ENCODE data around the gene NEK10.

Gene NEK10

GRCh38 chr3:27220166-27220565 is 149.0 kb downstream of the NEK10 start:
- DNase-seq: no peak

DNA sequence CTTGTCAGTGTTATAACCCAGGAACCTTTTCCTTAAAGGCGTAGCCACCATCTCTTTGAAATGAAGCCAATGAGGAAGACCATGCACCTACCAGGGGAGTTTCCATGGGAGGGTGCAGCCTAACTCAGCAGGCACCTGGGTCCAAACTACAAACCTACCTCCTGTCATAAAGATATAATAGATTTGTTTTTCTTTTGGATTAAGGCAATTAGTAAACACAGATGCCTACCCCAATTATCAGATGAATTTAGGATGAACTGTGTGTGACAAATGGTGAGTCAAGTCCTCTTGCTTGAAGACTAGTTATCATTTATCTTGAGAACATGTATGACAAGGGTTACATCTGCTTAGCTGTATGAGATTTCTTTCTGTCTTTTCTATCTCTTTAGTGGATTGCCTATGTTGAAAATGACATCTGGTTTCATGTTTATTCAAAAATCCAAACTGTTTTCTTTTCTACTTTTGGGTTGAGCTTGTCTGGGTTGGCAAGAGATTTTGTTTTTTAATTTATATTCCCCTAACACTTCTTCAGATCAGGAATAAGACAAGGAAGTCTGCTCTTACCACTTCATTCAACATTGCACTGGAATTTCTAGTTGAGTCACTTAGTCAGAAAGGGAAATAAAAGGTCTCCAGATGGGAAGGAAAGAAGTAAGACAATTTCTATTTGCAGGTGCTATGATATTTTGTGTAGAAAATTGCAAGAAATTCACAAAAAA is 149.9 kb downstream of the NEK10 start:
- DNase-seq: no peak

- DNase-seq: no peak
These were observed 152.1 kb downstream of the NEK10 start for GRCh38 chr3:27216955-27217552.

DNA sequence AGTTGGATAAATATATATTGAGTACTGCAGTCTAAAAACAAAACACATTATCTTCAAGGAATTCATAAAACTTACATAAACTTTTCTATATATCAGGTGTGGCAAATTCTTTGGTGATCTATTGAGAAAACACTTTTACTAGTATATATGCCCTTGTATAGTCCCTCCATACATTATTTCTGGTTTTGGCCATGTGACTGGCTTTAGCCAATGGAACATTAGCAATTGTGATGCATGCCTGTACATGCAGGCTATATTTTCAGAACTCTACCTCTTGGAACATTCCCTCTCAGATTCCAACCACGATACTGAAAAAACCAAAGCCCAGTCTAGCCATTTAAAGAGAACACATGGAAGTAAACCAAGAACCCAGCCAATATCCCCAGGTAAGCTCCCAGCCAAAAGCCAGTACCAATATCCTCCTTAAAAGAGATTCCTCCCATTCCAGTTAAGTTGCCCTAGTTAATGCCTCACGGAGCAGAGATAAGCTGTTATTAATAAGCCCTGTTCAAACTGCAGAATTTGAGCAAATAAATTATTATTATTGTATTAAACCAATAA is 152.8 kb downstream of the NEK10 start:
- no peak for DNase-seq

- DNase-seq: no peak
These were observed 155.7 kb downstream of the NEK10 start for GRCh38 chr3:27213450-27213849.

GRCh38 chr3:27209617-27210264 is 159.4 kb downstream of the NEK10 start:
- no peak for DNase-seq

DNA sequence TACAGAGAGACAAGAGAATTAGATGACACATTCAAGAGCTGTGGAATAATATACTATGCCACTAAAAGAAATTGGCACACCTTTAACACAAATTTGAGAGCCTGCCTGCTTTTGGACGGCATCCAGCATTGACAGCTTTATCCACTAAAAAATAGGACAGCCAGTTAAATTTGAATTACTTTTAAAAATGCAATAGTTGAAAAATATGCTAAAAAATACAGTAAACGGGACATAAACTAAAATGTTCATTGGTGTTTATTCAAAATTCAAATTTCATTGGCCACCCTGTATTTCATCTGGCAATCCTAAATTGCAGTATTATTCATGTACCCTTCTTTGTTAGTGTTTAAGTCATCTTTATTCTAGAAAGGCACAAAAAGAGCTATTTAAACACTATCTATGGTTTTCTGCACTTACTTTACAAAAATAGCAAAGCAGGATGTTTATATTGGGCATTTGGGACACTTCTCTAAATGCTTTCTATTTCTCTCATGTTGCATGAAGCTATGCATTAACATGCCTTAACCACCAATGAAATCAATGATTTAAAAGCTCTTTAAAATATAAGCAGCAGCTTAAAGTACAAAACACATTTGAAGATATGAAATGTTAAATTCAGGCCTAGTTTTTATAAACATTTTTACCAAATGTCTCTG is 160.1 kb downstream of the NEK10 start:
- DNase-seq: no peak

- DNase-seq: no peak
These were observed 166.2 kb downstream of the NEK10 start for GRCh38 chr3:27202959-27203358.

- no peak for DNase-seq
These were observed 167.7 kb downstream of the NEK10 start for GRCh38 chr3:27201492-27201891.

- DNase-seq: no peak
These were observed 168.3 kb downstream of the NEK10 start for GRCh38 chr3:27200721-27201489.

GRCh38 chr3:27194861-27195483 is 174.2 kb downstream of the NEK10 start:
- DNase-seq: no peak

GRCh38 chr3:27193056-27193455 is 176.1 kb downstream of the NEK10 start:
- DNase-seq: no peak

DNA sequence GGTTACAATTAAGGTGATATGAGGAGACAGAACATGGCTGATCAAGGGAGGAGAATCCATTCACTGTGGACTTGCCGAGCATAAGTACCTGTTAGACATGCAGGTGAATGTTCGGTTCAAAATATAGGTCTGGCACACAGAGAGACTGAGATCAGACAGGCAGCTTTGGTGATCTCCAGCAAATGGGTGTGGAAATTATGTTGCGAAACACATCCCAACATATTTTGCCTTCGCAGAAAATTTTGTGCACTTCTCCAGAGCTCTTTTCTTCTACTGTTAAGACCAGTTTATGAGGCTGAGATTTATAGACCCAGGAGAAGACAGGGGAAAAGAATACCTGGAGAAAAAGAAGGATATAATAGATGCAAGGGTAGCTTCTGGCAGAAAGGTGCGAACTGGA is 183.2 kb downstream of the NEK10 start:
- DNase-seq: no peak

- DNase-seq: no peak
These were observed 183.8 kb downstream of the NEK10 start for GRCh38 chr3:27185231-27185989.

- DNase-seq: no peak
These were observed 184.9 kb downstream of the NEK10 start for GRCh38 chr3:27184261-27184660.

DNA sequence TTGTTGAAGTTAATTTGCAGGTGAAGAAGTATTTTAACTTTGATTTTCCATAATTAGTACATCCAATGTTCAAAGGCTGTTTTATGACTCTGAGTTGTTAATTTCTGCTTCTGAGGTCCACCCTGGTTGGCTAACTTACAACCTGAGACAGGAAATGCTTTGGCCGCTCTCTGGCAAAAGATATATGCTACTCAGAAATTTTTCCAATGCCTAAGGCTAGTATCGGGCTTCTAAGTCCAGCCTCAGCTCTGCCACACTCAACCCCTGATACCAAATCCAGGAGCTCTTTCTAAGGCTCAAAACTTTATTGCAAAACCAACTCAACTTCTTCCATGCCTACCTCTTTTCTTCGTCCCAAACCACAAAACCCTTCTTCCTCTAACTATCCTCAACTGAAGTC is 192.9 kb downstream of the NEK10 start:
- DNase-seq: no peak

- DNase-seq: no peak
These were observed 194.7 kb downstream of the NEK10 start for GRCh38 chr3:27174530-27174929.

DNA sequence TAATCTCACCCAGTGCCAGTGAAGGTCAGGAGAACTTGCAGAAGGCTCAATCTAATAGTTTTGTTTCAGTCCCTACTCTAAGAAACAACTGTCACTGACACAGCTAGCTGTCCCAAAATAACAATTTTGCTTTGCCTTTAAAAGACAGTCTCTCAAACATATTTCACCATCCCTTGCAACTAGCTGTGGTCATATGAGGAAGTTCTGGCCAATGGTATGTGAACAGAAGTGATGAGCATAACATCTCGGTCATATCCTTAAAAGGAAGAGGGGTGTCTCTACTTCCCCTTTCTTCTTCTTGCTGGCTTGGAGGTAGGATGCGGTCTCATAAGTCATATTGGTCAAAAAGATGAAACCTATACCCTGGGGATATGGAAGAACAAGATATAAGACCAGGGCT is 198.1 kb downstream of the NEK10 start:
- DNase-seq: no peak

GRCh38 chr3:27166888-27167287 is 202.3 kb downstream of the NEK10 start:
- no peak for DNase-seq

- DNase-seq: no peak
These were observed 203.9 kb downstream of the NEK10 start for GRCh38 chr3:27165321-27165721.

GRCh38 chr3:27160779-27161287 is 208.3 kb downstream of the NEK10 start:
- no peak for DNase-seq
